GM21786 (cell line): ENCODE measurements around the gene HMSD.

Experiments used
- ATAC-seq: cut with Tn5 transposase; IDR thresholded peaks from one replicate; pipeline ENCODE4 v1.9.1; 2021; ENCODE audit not compliant: unreplicated experiment

The HMSD gene

DNA sequence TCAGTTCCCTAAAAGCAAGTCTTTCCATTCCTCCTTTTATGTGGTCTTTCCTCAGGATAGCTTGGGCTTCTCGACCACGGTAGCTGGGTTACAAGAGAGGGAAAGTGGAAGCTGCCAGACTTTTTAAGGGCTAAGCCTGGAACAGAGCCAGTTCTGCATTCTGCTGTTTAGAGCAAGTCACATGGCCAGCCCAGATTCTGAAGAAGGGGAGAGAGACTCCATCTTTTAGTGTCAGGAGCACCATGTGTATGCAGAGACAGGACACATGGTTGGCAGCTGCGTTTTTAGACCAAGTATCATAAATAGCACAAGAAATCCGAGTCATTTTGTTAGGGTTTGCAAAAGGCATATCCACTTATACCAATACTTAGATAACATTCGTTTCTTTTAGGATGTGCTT lies 4.7 kb downstream of the HMSD start:
- ATAC-seq: no peak

DNA sequence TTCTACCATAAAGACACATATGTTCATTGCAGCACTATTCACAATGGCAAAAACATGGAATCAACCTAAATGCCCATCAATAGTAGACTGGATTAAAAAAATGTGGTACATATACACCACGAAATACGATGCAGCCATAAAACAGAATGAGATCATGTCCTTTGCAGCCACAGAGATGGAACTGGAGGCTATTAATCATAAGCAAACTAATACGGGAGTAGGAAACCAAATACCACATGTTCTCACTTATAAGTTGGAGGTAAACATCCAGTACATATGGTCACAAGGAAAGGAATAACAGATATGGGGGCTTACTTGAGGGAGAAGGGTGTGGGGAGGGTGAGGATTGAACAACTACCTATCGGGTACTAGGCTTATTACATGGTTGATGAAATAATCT lies 7.7 kb downstream of the HMSD start:
- ATAC-seq: no peak

DNA sequence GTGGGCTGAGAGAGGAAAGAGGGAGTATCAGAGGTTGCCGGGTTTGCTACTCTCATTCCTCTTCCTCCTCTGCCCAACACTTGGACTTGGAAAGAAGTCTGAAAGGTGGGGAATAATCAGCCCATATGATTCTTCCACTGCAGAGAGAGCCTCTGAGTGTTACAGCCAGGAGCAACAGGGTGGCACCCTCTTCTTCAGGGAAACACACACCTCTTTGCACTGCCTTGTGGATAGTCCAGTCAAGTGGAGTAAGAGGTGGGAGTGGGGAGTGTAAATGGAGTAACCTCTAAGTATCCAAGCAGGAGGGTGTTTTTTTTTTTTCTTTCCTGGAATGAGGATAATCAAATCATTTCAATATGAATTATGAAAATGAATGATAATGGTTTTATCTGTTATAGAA lies 11.8 kb downstream of the HMSD start:
- ATAC-seq: no peak

DNA sequence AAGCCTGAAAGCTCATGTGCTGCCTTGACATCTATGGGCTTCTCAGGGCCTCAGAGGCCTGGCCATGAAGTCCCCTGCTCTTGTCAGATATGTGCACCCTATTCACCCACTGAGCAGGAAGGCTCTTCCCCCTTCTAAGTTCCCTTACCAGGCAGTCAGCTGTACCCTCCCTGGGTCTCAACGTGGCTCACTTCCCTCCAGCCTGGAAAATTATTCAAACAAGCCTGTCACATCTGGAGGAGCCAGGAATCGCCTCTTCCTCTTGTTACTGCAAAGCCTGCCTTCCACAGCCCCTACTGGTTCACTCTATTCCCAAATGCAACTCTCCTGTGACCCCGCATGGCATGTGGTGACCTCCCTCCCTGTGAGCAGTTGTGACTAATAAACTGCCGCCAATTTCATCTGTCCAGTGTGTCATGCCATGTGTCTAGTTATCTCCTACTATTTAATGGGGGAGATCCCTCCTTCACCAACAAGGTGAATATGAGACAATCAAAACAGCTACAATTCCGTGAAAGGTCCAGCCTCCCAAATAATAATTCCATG lies 12.4 kb downstream of the HMSD start:
- no peak for ATAC-seq

DNA sequence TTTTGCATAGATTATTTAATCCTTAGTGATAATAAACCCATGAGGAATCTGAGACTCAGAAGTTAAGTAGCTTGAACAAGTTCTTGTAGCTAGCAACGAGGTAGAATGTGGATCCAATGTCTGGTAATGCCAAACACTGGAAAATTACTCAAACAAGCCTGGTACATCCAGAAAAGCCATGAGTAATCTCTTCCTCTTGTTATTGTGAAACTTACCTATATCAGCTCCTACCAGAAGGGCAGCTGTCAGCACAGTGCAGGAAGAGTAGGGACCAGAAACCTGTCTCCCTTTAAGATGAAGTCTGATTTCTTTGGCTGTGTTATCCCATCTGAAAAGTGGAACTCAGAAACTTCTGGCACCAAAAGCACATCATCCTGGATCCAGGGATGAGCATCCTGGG lies 13.0 kb downstream of the HMSD start:
- no peak for ATAC-seq

DNA sequence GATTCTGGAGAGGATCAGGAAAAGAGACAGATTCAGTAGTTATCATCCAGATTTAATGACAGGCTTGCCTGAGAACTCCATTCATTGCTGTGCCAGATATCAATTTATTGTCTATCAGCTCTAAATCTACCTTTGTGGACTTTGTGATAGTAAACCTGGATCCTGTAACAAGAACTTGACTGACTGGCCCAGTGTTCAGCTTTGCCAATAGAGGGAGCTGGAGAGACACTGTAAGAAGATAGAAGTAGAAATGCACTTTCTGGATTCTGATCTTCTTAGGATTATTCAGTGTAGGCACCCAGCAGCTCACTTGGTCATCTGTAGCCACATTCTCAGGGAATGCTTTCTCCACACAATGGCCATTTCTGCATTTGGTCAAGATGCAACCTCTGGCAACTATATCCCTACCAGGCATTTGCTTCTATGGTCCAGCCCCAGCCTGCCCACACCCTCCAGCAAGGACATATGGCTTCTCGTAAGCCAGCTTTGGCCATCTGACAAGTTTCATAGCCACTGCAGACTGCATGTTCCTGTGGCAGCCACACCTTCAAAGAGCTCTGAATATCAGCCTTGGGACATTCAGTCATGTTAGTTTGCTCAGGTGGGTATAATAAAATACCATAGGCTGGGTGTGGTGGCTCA lies 14.6 kb downstream of the HMSD start:
- peak; percentile 95 for ATAC-seq

DNA sequence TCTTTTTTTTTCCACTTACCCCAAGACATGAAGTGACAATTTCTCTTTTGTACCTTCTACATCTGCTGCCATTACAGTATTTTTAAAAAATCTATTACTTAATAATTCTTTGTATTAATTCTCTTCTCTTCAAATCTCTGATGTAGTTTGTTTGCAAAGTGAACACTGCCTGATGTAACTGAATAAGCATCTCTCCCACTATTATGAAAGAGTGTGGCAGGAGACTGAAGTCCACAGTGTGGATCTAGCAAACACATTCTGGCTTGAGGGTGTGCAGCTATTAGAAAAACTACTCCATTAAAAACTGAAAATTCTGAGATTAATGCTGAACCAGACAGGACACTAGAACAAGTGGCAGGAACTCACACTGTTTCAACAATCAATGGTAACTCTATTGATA lies 15.8 kb downstream of the HMSD start:
- no peak for ATAC-seq

DNA sequence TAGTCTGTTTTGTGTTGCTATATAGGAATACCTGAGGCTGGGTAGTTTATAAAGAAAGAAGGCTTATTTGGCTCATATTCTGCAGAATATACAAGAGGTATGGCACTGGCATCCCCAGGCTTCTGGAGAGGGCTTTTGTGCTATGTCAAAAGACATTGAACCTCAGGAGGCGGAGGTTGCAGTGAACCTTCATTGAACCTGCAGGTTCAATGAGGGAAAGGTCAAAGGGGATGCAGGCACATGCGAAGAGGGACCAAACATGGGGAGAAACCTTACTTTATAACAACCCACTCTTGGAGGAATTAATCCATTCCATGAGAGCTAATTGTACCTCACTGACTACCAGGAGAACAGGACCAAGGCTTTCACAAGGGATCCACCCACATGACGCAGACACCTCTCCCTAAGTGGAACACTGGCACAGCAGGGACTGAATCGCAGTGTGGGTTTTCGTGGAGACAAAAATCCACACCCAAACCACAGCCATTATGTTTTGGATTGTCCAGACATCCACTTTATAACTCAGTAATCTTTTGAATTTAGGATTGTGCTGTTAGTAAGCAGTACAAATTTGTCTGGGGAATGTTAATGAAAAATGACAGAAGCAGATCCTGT lies 16.7 kb downstream of the HMSD start:
- ATAC-seq: no peak

DNA sequence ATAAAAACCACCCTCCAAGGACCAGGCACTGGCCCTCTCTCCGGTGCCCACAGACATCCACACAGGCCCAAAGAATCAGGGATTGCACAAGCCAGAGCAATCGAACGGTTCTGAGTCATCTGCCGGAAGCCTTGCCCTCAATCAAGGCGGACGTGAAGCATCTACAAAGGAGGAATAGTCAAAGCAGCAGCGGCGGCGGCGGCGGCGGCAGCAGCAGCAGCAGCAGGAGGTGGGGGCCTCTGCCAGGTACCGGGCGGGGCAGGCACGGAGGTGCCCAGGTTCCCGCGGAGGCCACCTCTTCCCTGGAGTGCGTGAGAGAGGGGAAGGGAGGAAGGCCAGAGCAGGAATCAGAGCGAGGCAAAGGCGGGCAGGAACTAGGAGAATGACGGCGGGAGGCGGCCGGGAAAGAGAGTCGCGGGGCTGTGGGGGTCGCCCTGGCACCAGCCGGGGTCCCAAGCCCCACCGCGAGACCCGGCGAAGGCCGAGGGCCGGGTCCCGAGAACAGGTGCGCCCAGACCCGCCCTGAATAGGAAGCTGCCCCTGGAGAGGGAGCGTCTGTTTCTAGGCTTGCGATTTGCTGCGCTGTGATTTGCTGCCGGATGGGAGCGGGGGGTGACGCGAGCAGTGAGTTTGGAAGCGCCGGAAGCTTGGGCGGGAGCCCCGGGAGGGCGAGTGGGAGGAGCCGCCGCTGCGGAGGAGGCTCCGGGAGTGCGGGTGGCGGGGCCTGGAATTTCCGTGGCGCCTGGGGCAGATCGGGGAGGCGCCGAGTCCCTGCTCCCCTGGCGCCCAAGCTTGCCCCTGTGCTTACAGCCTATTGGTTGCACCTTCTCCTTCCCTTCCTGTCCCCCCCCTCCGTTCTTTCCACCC lies 21.1 kb downstream of the HMSD start, which contains the start of gene SERPINB8:
Gene SERPINB8 (plus strand): TSS at position 140 of the 867 bp plus-strand sequence. CDS start 8,228 bp downstream, outside the sequence.
- peak; percentile 95 for ATAC-seq

DNA sequence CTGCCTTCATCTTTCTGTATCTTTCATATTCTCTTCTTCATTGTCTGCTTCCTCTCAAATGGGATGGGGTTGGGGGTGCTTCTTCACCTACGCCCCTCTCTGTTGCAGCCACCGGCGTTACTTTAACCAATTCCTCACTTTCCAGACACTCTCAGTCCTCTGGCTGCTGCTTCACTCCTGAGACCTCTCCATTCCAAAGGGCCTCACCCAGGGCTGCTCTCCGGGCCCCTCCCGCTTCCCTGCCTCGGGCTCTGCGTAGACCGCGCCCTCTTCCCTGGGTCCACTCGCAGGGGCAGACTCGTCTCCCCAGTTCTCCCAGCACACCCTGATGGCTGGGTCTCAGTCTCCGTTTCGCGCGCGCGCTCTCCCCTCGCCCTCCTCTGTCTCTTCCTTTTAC lies 21.7 kb downstream of the HMSD start:
- ATAC-seq: peak; percentile 1

DNA sequence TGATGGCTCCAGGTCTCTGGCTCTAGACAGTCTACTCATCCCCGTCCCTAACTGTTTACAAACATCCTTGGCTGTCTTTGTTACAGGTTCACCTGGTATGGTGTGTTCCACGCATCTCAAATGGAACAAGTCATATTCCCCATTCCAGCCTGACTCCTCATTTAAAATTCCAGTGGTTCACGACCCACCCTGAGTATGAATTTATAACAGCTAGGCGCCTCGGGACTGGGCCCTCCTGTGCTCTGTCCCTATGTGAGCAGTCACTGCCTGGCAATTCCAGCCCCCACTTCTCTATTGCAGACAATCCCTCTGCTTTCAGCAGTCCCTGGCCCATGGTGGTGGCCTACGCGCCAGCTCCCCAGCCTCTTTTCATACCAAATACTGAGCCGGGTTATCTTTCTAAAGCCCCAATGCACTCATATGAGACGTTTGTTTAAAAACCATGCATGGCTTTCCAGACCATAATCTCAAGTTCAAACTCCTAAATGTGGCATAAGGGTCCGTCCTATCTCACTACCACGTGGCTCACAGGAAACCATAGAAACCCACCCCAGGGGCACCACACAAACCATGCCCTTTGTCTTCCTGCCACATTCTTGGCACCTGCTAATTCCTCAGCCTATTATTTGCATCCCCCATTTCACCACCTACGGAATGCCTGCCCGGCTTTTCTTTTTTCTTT lies 22.4 kb downstream of the HMSD start:
- no peak for ATAC-seq

DNA sequence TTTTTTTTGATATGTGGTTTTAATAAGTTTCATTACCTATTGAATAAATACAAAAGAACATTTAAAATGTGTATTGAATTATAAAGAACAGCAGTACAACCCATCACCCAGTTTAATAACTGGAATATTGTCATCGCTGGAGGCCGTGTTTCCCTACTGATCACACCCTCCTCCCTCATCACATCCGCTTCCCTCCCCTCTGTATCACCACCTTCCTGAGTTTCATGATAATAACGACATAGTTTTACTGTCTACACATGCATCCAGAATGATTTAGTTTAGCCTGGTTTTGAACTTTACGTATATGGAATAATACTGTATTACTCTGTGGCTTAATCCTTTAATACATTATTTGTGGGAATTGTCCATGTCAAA lies 22.9 kb downstream of the HMSD start:
- ATAC-seq: no peak

DNA sequence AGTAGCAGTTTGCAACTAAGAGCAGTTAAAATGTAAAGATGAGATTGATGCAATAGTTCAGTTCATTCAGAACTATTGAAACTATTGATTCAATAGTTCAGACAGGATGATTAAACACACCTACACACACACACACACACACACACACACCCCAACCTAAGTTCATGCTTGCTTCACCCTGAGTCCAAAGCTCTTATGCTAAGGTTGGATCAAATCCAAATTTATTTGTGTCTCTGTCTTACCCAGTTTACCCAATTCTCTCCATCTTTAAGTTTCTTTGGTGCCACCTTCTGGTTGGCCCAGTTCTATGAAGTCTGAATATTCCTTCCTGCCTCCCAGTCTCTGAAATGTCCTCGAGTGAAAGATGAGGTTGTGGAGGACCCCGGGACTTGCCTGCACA lies 25.9 kb downstream of the HMSD start:
- ATAC-seq: no peak

DNA sequence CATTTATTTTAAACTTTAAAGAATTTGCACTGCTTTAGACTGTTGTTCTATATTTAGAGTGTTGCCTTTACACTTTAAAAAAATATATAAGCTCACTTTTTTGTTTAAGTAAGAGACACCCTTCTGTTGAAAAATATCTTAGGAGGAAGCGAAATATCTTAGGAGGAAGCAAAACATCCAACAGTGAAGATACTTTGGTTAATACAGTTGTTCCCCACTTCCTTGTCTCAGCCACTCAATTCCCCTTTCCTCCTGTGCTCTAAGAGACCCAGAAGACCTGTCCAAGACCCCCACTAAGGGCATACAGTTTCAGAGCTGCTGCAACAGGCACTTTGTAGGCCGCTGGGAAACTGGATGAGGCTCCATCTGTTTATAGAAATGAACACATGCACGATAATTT lies 26.5 kb downstream of the HMSD start:
- no peak for ATAC-seq

DNA sequence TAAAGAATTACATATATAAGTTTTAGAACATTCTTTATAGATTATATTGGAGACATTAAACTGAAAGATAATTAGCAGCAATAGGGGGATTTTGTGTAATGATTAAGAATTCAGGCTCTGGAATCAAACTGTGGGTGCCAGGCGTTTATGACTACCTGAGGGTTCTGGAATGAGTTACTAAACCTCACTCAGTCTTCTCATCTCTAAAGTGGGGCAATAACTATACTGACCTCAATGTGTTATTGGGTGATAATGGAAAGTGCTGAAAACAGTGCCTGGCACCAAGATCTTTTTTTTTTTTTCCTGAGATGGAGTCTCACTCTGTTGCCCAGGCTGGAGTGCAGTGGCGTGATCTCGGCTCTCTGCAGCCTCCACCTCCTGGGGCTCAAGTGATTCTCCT lies 27.9 kb downstream of the HMSD start:
- ATAC-seq: no peak

DNA sequence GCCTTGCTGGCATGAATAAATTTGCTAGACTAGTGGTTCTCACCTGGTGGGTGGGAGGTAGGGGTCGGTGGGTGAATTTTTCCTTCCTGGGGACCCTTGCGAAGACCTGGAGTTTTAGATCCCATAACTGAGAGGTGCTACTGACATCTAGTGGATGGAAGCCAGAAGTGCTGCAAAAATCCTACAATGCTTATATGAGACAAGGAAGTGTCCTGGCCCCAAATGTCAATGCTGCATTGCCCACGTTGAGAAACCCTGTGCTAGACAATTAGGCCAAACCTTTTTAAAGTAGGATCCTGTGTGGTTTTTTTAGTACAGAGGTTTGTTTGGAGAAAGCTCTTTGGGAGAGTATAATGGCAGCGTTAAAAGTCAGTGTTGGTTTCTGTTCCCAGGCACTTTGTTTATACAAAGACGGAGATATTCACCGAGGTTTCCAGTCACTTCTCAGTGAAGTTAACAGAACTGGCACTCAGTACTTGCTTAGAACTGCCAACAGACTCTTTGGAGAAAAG lies 30.4 kb downstream of the HMSD start:
- peak; percentile 69 for ATAC-seq

DNA sequence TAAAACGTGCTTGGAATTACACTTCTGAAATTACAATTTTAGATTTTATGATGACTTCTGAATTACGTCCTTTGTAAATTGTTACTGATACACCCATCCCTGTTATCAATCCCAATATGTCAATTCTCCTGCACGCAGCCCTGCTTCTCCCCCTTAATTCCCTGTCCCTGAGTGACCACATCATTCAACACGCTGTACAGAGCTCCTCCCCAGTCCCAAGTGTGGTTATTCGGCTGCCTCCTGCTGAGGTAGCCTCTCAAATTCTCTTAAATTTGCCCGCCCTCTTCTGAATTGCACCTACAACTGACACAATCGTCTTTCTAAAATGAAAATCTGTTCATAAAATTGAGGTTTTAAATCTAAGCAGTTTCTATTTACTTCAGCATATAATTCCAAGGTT lies 30.9 kb downstream of the HMSD start:
- ATAC-seq: no peak

DNA sequence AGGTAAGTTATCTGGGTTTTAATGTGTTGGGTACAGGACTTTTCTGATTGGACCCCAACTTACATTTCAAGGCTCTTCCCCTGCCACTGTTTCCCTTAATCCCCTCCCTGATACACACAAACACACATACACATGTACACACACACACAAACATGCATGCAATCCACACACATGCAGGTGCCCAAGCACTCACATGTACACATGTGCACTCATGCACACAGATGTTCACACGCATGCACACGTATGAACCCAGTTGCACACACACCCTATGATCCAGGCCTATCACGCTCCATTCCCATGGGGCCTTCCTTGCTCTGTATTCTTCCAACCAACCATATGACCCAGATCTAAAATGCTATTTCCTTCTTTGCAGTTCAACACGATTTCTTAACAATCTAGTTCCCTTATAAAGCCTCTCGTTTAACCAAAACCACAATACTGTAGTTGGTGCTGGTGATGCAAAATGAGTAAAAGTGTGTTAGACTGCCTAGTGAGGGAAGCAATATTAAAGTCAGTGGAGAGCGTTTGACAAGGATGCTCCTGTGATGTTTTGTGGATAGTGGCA lies 31.9 kb downstream of the HMSD start:
- ATAC-seq: no peak

DNA sequence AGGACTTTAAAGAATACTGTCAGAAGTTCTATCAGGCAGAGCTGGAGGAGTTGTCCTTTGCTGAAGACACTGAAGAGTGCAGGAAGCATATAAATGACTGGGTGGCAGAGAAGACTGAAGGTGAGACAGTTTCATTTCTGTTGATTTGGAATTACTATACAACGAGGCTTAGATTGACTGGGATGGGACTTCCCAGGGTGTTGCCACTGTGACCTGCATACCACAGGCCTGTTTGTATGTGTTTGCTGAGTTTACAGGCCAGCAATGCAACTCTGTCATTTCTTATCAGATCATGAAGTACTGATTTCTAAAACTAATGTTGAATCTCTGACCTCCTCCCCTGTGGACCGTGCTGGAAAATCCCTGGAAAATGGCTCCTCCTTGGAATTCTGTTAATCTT lies 32.6 kb downstream of the HMSD start:
- ATAC-seq: no peak

DNA sequence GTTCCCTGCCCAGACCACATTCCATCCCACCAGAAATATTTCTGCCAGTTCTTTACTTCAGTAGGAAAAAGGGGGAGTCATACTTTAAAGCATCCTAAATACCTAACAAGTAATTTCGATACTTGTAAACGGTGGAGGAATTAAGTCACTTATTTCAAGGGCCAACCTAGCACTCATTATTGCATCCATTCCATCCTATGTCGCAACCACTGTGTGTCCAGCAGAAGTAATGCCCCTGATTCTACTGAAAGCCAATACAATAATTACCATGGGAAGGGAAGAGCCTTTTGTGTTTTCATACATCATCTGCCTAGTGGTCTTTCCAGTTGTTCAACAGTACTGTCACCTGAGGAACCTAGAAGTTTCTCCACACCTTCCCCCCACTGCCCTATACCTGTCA lies 33.3 kb downstream of the HMSD start:
- no peak for ATAC-seq

DNA sequence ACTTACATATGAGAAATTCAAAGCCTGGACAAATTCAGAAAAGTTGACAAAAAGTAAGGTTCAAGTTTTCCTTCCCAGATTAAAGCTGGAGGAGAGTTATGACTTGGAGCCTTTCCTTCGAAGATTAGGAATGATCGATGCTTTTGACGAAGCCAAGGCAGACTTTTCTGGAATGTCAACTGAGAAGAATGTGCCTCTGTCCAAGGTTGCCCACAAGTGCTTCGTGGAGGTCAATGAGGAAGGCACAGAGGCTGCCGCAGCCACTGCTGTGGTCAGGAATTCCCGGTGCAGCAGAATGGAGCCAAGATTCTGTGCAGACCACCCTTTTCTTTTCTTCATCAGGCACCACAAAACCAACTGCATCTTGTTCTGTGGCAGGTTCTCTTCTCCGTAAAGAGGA lies 37.8 kb downstream of the HMSD start:
- ATAC-seq: no peak
